Osteoblast (primary cell): ENCODE results near the gene LGALS12. TPM values are rescaled to one million over a fixed set of nuclear protein-coding genes. Genes with fewer than 3 reads are reported as not detected.
"Not testable (repeated sequence)": the region's sequence is repeated elsewhere in the genome, so short reads cannot be mapped to it uniquely, and the experiment has no call there.

ENCODE experiments used
- DNase-seq: peaks from one replicate; pipeline ENCODE4 v3.0.0; 2011; ENCODE audit warnings: low spot score, mixed read lengths; ENCODE audit not compliant: insufficient read length; ENCODE audit errors: missing footprints
- H2AFZ ChIP-seq: 2 replicates; pipeline ENCODE4 v1.6.0; 2011; ENCODE audit warnings: mild to moderate bottlenecking, low read length
- H3K27ac ChIP-seq: 2 replicates; pipeline ENCODE4 v1.5.1; 2011; ENCODE audit warnings: mild to moderate bottlenecking, low read depth, low read length, moderate library complexity
- H3K27me3 ChIP-seq: 2 replicates; pipeline ENCODE4 v1.6.0; 2012; ENCODE audit warnings: mild to moderate bottlenecking, control low read depth, inconsistent platforms, low read length, moderate library complexity; ENCODE audit not compliant: insufficient read depth
- H3K36me3 ChIP-seq: 2 replicates; pipeline ENCODE4 v1.5.1; 2011; ENCODE audit warnings: mild to moderate bottlenecking, low read length, control low read depth, moderate library complexity; ENCODE audit not compliant: insufficient read depth
- H3K4me1 ChIP-seq: 2 replicates; pipeline ENCODE4 v1.5.1; 2011; ENCODE audit warnings: mild to moderate bottlenecking, low read length, control low read depth, moderate library complexity; ENCODE audit not compliant: insufficient read depth
- H3K4me2 ChIP-seq: 2 replicates; pipeline ENCODE4 v1.6.0; 2011; ENCODE audit warnings: mild to moderate bottlenecking, low read length; ENCODE audit not compliant: insufficient read depth
- H3K4me3 ChIP-seq: fragments of 200-600 bp; sonication (generic); 3 replicates; pipeline ENCODE4 v1.5.1; 2012; ENCODE audit warnings: mild to moderate bottlenecking, low read length, inconsistent platforms; ENCODE audit not compliant: insufficient read depth
- H3K79me2 ChIP-seq: 2 replicates; pipeline ENCODE4 v1.6.0; 2012; ENCODE audit warnings: mild to moderate bottlenecking, low read length, control low read depth, inconsistent platforms; ENCODE audit not compliant: insufficient read depth
- H3K9me3 ChIP-seq: 2 replicates; pipeline ENCODE4 v1.5.1; 2011; ENCODE audit warnings: low read depth, low read length, control low read depth
- H4K20me1 ChIP-seq: 2 replicates; pipeline ENCODE4 v1.6.0; 2012; ENCODE audit warnings: mild to moderate bottlenecking, low read length, control low read depth; ENCODE audit not compliant: insufficient read depth
- total RNA-seq: library from RNA; depleted of rRNA; stranded (reverse); fragments of >200 nt; gene quantifications from 2 replicates; pipeline ENCODE4 v1.2.3, GENCODE V29; 2012
- TF ChIP-seq, protein P1 (sequence below): IDR thresholded peaks from 2 replicates; pipeline ENCODE4 v1.5.1; 2011; ENCODE audit warnings: mild to moderate bottlenecking, low read depth, low read length, moderate library complexity; ENCODE audit errors: extremely low read depth

Gene LGALS12
- total RNA-seq, 1 donor, result under 0.01 TPM

DNA sequence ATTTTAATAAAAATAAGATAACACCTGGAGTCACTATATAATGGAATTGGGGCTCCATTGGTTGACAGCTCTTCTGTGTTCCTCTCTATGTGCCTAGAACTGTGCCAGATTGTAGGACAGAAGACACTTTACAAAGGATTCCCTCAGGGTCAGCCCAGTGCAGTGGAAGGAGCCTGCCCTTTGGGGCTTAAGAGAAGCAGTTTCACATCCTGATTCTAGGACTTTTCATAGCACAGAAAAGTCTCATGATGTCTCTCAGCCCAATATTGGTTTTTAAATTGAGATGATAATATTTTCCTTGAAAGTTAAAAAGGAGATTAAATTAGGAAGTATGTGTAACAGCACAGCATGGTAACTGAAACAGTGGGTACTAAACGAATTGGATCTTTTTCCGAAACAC lies 37.8 kb downstream of the LGALS12 start:
- Histone ChIP-seq H4K20me1 (no peaks in the 10 kb centered on the region), H3K79me2 (no peaks in the 10 kb centered on the region), H3K4me3 (no peak overlapping the region), H3K4me1 (no peaks in the 10 kb centered on the region), H2AFZ (no peak overlapping the region), H3K27me3 (peaks cover 4% of the 10 kb centered on the region), H3K4me2 (no peak overlapping the region), H3K36me3 (no peaks in the 10 kb centered on the region), H3K9me3 (no peaks in the 10 kb centered on the region), H3K27ac (no peak overlapping the region)
- TF ChIP-seq, protein P1, sequence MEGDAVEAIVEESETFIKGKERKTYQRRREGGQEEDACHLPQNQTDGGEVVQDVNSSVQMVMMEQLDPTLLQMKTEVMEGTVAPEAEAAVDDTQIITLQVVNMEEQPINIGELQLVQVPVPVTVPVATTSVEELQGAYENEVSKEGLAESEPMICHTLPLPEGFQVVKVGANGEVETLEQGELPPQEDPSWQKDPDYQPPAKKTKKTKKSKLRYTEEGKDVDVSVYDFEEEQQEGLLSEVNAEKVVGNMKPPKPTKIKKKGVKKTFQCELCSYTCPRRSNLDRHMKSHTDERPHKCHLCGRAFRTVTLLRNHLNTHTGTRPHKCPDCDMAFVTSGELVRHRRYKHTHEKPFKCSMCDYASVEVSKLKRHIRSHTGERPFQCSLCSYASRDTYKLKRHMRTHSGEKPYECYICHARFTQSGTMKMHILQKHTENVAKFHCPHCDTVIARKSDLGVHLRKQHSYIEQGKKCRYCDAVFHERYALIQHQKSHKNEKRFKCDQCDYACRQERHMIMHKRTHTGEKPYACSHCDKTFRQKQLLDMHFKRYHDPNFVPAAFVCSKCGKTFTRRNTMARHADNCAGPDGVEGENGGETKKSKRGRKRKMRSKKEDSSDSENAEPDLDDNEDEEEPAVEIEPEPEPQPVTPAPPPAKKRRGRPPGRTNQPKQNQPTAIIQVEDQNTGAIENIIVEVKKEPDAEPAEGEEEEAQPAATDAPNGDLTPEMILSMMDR, result no peak
- DNase-seq, result no peak

DNA sequence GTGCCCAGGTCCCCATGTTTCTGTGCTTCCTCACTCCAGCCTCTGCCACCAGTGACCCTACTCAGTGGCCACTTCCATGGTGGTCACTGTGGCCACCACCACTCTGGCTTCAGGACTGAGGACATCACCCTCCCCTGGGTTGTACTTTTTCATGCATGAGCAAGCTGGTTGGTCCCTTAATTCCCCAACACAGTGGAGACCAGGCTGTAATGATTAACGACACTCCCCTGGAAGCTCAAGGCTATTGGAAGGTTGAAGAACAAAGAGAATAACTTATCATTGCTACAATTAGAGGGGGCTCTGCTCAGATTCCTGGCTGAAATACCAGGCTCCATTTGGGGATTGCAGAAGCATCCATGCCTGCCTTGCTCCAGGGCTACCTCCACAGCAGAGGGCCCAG lies 41.2 kb downstream of the LGALS12 start:
- Histone ChIP-seq H2AFZ (no peak overlapping the region), H3K4me3 (no peak overlapping the region), H4K20me1 (no peaks in the 10 kb centered on the region), H3K4me1 (no peaks in the 10 kb centered on the region), H3K79me2 (no peaks in the 10 kb centered on the region), H3K9me3 (no peaks in the 10 kb centered on the region), H3K27me3 (peaks cover 3% of the 10 kb centered on the region), H3K4me2 (no peak overlapping the region), H3K27ac (no peak overlapping the region), H3K36me3 (no peaks in the 10 kb centered on the region)
- DNase-seq, result no peak
- TF ChIP-seq, protein P1, result no peak

DNA sequence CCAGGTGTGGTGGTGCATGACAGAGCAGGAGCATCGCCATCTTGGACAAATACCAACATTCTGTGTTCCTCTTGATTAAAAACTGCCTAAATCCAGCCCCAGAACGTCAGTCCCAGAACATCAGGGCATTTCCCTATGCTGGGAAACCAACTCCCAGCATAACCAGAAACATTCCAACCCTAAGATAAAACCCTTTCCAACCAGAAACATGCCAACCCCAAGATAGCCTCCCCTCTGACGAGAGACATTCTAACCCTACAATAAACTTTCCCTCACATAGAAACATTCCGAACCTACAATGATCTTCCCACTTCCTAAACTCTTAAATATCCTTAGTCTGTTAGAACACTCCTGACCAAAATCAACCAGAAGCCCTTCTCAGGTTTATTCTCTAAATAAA lies 42.3 kb downstream of the LGALS12 start:
- no peaks in the 10 kb centered on the region for H4K20me1 ChIP-seq
- no peak overlapping the region for H3K27ac ChIP-seq
- no peak overlapping the region for H3K4me2 ChIP-seq
- H3K4me3 ChIP-seq, result no peak overlapping the region
- H3K9me3 ChIP-seq, result no peaks in the 10 kb centered on the region
- TF ChIP-seq, protein P1, result no peak
- no peaks in the 10 kb centered on the region for H3K36me3 ChIP-seq
- no peak for DNase-seq
- no peaks in the 10 kb centered on the region for H3K79me2 ChIP-seq
- no peak overlapping the region for H2AFZ ChIP-seq
- H3K4me1 ChIP-seq, result no peaks in the 10 kb centered on the region
- H3K27me3 ChIP-seq, result no peaks in the 10 kb centered on the region

DNA sequence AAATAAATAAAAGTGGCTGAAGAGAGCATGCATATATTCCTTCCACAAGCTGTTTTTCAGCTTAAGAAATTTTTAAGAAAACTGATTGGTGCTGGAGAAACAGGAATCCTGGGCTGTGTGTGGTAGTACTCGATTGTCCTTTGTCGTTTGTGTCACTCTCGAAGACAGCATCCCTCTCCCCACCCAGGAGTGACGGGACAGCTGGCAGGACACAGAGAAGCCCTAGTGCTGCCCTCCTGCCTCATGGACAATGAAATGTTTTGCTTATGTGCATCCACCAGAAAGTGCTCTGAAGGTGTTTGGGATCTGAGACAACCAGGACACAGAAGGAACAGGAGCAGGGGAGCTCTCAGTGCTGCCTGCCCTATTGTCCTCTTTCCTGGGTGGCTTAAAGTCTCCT lies 43.5 kb downstream of the LGALS12 start:
- H3K4me3 ChIP-seq, result no peak overlapping the region
- no peaks in the 10 kb centered on the region for H3K27me3 ChIP-seq
- no peak overlapping the region for H3K27ac ChIP-seq
- H4K20me1 ChIP-seq, result no peaks in the 10 kb centered on the region
- no peaks in the 10 kb centered on the region for H3K9me3 ChIP-seq
- DNase-seq, result no peak
- H3K4me2 ChIP-seq, result no peak overlapping the region
- peaks cover 4% of the 10 kb centered on the region for H3K4me1 ChIP-seq
- H3K36me3 ChIP-seq, result no peaks in the 10 kb centered on the region
- TF ChIP-seq, protein P1, result no peak
- H3K79me2 ChIP-seq, result no peaks in the 10 kb centered on the region
- H2AFZ ChIP-seq, result no peak overlapping the region

DNA sequence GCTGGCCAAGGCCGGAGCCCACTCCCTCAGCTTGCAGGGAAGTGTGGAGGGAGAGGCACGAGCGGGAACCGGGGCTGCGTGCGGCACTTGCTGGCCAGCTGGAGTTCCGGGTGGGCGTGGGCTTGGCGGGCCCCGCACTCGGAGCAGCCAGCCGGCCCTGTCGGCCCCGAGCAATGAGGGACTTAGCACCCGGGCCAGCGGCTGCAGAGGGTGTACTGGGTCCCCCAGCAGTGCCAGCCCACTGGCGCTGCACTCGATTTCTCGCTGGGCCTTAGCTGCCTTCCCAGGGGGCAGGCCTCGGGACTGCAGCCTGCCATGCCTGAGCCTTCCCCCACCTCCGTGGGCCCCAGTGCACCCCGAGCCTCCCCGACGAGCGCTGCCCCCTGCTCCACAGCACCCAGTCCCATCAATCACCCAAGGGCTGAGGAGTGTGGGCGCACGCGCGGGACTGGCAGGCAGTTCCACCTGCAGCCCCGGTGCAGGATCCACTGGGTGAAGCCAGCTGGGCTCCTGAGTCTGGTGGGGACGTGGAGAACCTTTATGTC lies 44.3 kb downstream of the LGALS12 start:
- not testable (repeated sequence) for H3K36me3 ChIP-seq, H3K9me3 ChIP-seq, H3K27ac ChIP-seq, DNase-seq, H3K4me1 ChIP-seq, H2AFZ ChIP-seq, H3K79me2 ChIP-seq, H3K4me3 ChIP-seq, H4K20me1 ChIP-seq, H3K27me3 ChIP-seq, H3K4me2 ChIP-seq
